SJCRH30 (cell line): Measurements from ENCODE around the gene PIK3CG. TPM values are rescaled to one million over a fixed set of nuclear protein-coding genes. Genes with fewer than 3 reads are reported as not detected.

ENCODE experiments used
- DNase-seq, 2 experiments: peaks; one replicate each; pipeline ENCODE4 v3.0.0-alpha.2; 2015 to 2020
- H3K27ac ChIP-seq: fragments of 250-450 bp; sonication (Bioruptor Pico); 2 replicates; pipeline ENCODE4 v1.5.1; 2020; ENCODE audit warnings: mild to moderate bottlenecking, moderate library complexity
- H3K27me3 ChIP-seq: fragments of 250-450 bp; sonication (Bioruptor Pico); 2 replicates; pipeline ENCODE4 v1.5.1; 2020; ENCODE audit warnings: mild to moderate bottlenecking, moderate library complexity
- H3K36me3 ChIP-seq: fragments of 250-450 bp; sonication (Bioruptor Pico); 2 replicates; pipeline ENCODE4 v1.5.1; 2020; ENCODE audit warnings: mild to moderate bottlenecking, moderate library complexity
- H3K4me1 ChIP-seq: fragments of 250-450 bp; sonication (Bioruptor Pico); 2 replicates; pipeline ENCODE4 v1.5.1; 2020; ENCODE audit warnings: mild to moderate bottlenecking, moderate library complexity
- H3K4me3 ChIP-seq: fragments of 250-450 bp; sonication (Bioruptor Pico); 2 replicates; pipeline ENCODE4 v1.5.1; 2020; ENCODE audit warnings: mild to moderate bottlenecking, moderate library complexity
- H3K9me3 ChIP-seq: fragments of 250-450 bp; sonication (Bioruptor Pico); replicated peaks from 2 replicates; pipeline ENCODE4 v1.5.1; 2020; ENCODE audit warnings: mild to moderate bottlenecking, moderate library complexity
- total RNA-seq: library from RNA; depleted of rRNA; stranded (reverse); fragments of >200 nt; shearing (Covaris generic); gene quantifications from 2 replicates; pipeline ENCODE4 v1.2.3, GENCODE V29; 2014

Gene PIK3CG
- total RNA-seq, 1 experiment from 2014 or later = not detected

DNA sequence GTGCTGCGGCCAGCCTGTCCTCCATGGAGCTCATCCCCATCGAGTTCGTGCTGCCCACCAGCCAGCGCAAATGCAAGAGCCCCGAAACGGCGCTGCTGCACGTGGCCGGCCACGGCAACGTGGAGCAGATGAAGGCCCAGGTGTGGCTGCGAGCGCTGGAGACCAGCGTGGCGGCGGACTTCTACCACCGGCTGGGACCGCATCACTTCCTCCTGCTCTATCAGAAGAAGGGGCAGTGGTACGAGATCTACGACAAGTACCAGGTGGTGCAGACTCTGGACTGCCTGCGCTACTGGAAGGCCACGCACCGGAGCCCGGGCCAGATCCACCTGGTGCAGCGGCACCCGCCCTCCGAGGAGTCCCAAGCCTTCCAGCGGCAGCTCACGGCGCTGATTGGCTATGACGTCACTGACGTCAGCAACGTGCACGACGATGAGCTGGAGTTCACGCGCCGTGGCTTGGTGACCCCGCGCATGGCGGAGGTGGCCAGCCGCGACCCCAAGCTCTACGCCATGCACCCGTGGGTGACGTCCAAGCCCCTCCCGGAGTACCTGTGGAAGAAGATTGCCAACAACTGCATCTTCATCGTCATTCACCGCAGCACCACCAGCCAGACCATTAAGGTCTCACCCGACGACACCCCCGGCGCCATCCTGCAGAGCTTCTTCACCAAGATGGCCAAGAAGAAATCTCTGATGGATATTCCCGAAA is 2.7 kb downstream of the PIK3CG start:
- Histone ChIP-seq H3K4me1 (no peaks in the 10 kb centered on the region), H3K4me3 (no peak overlapping the region), H3K27me3 (no peaks in the 10 kb centered on the region), H3K36me3 (no peaks in the 10 kb centered on the region), H3K9me3 (no peaks in the 10 kb centered on the region), H3K27ac (no peak overlapping the region)
- DNase-seq = no peak

DNA sequence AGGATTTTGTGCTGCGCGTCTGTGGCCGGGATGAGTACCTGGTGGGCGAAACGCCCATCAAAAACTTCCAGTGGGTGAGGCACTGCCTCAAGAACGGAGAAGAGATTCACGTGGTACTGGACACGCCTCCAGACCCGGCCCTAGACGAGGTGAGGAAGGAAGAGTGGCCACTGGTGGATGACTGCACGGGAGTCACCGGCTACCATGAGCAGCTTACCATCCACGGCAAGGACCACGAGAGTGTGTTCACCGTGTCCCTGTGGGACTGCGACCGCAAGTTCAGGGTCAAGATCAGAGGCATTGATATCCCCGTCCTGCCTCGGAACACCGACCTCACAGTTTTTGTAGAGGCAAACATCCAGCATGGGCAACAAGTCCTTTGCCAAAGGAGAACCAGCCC is 3.3 kb downstream of the PIK3CG start:
- Histone ChIP-seq H3K36me3 (no peaks in the 10 kb centered on the region), H3K4me1 (no peaks in the 10 kb centered on the region), H3K4me3 (no peak overlapping the region), H3K9me3 (no peaks in the 10 kb centered on the region), H3K27me3 (no peaks in the 10 kb centered on the region), H3K27ac (no peak overlapping the region)
- no peak for DNase-seq

DNA sequence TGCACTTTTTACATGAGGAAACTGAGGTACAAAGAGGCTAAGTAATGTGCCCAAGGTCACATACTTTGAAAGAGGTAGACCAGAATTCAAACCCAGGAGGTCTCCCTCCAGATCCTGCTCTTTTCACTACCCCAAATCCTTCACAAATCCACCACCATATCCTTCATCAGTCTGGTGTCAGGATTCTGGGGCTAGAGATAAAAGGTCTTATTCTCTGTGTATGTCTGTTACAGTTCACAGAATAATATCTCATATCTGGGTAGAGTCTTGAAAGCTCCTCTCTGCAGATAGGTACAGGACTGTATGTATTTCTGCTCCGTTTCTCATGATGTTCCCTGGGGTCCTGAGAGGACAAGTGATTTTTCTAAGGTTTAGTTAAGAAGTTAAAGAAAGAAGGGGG is 4.9 kb downstream of the PIK3CG start:
- DNase-seq = no peak
- Histone ChIP-seq H3K27ac (no peak overlapping the region), H3K27me3 (no peaks in the 10 kb centered on the region), H3K4me3 (no peak overlapping the region), H3K4me1 (no peaks in the 10 kb centered on the region), H3K9me3 (no peaks in the 10 kb centered on the region), H3K36me3 (no peaks in the 10 kb centered on the region)

DNA sequence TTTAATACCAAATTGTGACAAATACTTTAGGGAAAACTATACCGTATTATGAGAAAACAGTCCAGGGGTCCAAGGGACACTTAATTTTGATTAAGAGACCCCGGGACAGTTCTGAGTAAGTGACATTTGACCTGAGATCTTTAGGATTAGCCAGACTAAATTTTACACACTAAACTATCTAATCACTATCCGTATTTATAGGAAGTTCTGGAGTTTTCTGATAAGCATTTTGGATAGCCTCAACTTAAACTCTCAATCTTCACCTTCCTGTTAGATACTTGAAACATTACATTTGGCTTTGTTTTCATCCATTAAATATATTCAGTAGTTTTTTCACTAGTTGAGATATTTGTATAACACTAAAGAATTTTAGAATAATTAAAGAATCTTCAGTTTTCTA is 5.4 kb downstream of the PIK3CG start:
- Histone ChIP-seq H3K9me3 (no peaks in the 10 kb centered on the region), H3K36me3 (no peaks in the 10 kb centered on the region), H3K27me3 (no peaks in the 10 kb centered on the region), H3K27ac (no peak overlapping the region), H3K4me3 (no peak overlapping the region), H3K4me1 (no peaks in the 10 kb centered on the region)
- no peak for DNase-seq

DNA sequence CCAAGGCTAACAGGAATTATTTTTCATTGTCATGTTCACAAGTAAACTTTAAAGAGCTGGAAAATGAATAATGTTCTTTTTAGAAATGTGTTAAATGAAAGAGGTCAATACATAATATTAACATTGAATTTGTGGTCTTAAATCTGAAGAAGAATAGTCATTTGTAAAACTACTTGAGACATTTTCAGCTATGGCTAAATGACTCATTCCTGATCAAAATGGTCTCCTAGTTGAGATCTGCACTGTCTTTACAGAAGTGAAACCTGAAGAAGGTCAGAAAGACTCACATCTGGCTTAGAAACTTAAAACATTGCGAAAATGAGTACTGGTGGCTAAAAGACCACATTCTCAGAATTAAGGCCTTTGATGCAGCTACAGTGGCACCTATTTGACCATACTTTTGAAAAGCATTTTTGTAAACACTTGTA is 5.9 kb downstream of the PIK3CG start:
- no peaks in the 10 kb centered on the region for H3K36me3 ChIP-seq
- no peak overlapping the region for H3K27ac ChIP-seq
- no peak for DNase-seq
- no peaks in the 10 kb centered on the region for H3K4me1 ChIP-seq
- H3K4me3 ChIP-seq = no peak overlapping the region
- no peaks in the 10 kb centered on the region for H3K9me3 ChIP-seq
- no peaks in the 10 kb centered on the region for H3K27me3 ChIP-seq

DNA sequence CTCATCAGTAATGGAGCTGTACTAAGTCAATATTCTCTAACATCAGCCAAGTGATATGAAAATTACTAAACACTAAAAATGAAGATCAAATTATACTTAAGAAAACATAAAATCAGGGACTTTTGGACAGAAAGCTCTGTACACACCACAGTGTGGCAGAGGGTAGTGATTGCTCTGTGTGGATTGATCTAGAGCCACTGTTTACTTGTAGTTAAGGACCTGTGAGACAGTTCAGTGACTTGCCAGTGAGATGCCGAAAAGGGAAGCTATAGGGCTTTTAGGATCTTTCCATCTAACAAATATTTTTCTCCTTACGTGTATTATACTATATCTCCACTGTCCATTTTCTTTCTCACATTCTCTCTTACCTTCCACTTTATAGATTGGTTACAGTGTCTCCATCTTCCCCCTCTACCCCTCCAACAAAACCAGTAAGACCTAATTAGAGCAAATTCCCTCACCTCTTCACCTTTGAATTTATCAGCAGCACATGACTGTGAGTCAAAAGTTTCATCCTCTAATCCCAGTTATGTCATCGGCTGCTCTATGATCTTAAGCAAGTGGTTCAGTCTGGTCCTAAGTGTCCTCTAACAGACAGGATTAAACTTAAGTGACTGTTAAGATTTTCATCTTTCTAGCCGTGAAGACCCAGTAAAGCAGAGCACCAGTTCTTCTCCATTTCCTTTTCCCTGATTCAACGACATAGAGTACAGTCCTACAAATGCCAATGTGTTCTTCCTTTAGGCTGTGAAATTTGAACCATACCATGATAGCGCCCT is 6.9 kb downstream of the PIK3CG start:
- no peaks in the 10 kb centered on the region for H3K36me3 ChIP-seq

DNA sequence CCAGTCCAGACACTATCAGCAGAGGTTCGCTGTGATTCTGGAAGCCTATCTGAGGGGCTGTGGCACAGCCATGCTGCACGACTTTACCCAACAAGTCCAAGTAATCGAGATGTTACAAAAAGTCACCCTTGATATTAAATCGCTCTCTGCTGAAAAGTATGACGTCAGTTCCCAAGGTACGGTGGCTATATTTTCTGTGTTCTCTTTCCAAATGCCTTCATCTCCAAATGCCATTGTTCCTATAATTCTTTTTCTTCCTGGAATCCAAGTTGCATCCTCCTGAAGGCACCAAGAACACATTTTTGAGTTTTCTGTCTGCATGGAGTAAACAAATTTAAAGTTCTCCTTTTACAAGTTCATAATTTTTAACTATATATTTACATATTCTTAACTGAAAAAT is 7.7 kb downstream of the PIK3CG start:
- no peak overlapping the region for H3K27ac ChIP-seq
- no peaks in the 10 kb centered on the region for H3K27me3 ChIP-seq
- no peak for DNase-seq
- H3K4me1 ChIP-seq = no peaks in the 10 kb centered on the region
- no peaks in the 10 kb centered on the region for H3K36me3 ChIP-seq
- no peaks in the 10 kb centered on the region for H3K9me3 ChIP-seq
- H3K4me3 ChIP-seq = no peak overlapping the region

More for the DNA sequence above, 6.9 kb downstream of the PIK3CG start:
- H3K9me3 ChIP-seq = no peaks in the 10 kb centered on the region
- no peaks in the 10 kb centered on the region for H3K27me3 ChIP-seq
- H3K4me3 ChIP-seq = no peak overlapping the region
- H3K4me1 ChIP-seq = no peaks in the 10 kb centered on the region
- no peak for DNase-seq
- H3K27ac ChIP-seq = no peak overlapping the region

DNA sequence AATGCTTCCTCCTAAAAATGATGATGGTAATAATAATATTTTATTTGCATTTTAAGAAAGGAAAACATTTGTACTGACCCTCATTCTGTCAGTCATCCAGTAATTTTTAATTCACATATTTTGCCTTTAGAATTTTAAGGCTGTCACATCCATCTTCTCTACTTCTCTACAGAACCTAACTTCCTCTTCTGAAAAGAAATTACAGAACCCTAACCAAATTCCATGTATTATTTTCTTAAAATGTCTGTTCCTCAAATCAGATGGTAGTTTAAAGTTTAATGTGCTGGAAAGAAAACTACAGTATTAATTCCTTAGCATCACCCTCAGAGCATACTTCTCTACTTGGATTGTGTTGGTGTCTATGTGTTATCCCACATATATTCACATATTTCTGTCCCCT is 9.0 kb downstream of the PIK3CG start:
- H3K36me3 ChIP-seq = no peaks in the 10 kb centered on the region
- no peak for DNase-seq
- no peak overlapping the region for H3K4me3 ChIP-seq
- H3K4me1 ChIP-seq = no peaks in the 10 kb centered on the region
- no peak overlapping the region for H3K27ac ChIP-seq
- no peaks in the 10 kb centered on the region for H3K27me3 ChIP-seq
- no peaks in the 10 kb centered on the region for H3K9me3 ChIP-seq

DNA sequence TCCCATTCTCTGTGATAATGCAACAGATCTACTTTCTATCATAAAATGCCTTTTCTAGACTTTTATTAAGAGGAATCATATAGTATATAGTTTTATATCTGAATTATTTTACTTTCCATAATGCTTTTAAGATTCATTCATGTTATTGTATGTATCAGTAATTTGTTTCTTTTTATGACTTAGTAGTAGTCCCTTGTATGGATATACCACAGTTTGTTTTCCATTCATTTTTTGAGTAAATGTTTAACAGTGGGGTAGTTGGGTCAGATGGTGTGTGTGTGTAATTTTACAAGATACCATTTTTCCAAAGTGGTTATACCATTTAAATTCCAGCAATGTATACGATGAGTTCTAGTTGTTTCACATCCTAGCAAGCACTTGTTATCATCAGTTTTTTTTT is 10.4 kb downstream of the PIK3CG start:
- Histone ChIP-seq H3K27ac (no peak overlapping the region), H3K9me3 (no peaks in the 10 kb centered on the region), H3K36me3 (no peaks in the 10 kb centered on the region), H3K27me3 (no peaks in the 10 kb centered on the region), H3K4me1 (no peaks in the 10 kb centered on the region), H3K4me3 (no peak overlapping the region)
- no peak for DNase-seq

DNA sequence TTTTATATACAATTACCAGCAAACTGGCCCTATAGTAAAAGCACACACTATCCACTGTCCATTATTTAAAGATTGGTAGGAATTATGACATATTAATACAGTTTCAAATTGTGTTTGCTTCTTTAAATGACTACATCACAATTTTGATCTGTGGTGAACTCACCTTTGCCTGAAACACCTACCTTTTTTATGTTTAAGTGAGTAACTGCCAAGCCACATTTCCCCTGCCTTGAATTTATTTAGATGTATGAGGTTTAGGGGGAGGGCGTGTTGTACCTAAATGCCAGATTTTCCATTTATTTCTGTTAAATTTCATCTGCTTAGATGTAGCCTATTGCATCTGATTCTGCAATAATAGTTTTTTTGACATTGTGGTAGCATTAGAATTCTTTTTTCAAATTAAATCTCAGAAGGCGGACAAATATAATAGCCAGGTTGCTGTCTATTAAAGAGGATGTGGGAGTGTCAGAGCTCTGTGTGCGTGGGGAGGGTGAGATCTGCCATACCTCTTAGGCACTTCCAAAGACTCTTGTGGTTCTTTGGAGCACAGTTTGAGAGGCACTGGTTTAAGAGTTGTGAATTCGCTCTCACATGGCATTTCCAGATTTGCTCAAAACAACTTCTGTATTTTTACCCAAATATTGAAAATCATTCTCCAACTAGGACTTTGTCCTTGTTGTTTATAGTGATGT is 13.8 kb downstream of the PIK3CG start:
- H3K4me1 ChIP-seq = no peaks in the 10 kb centered on the region
- H3K27ac ChIP-seq = no peak overlapping the region
- no peaks in the 10 kb centered on the region for H3K9me3 ChIP-seq
- H3K36me3 ChIP-seq = no peaks in the 10 kb centered on the region
- no peaks in the 10 kb centered on the region for H3K27me3 ChIP-seq
- H3K4me3 ChIP-seq = no peak overlapping the region
- no peak for DNase-seq

DNA sequence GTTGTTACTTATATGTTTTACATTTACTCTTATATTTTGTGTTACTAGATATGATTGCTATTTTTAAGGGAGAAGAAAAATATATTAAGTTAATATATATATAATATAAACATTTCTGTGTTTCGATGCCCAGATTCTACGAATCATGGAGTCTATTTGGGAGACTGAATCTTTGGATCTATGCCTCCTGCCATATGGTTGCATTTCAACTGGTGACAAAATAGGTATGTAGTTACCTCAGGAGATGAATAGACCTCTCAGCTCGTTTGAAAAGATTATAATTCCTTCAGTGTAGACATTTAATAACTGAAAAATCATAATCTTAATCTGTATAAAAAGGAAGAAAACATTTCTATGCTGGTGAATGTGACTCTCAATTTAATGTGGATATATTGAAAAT is 16.9 kb downstream of the PIK3CG start:
- Histone ChIP-seq H3K27me3 (no peaks in the 10 kb centered on the region), H3K4me1 (no peaks in the 10 kb centered on the region), H3K4me3 (no peak overlapping the region), H3K9me3 (no peaks in the 10 kb centered on the region), H3K36me3 (no peaks in the 10 kb centered on the region), H3K27ac (no peak overlapping the region)
- no peak for DNase-seq

DNA sequence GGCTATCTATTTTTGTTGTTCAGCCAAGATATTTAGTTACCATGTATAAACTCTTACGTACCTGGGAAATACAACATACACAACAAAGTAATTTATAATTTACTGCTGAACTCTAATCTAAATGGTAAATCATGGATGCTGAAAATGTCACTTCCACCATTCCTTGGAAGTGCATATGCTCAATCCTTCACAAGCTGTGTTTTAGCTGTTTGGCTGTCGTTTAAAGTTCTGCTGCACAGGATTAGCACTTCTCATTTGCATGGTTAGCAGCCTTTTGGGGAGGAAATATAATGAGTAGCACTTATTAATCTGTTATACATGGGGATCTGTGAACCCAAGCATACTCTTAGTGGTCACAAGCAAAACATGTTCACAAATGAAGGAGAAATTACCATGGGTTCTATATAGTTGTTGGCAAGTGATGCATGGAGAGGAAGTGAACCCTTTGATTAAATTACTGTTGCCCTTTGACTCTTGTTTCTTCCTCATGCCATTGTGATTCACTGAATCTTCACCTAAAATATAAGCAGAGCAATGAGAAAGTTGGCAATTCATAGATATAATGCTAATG is 18.5 kb downstream of the PIK3CG start:
- no peaks in the 10 kb centered on the region for H3K9me3 ChIP-seq
- no peak for DNase-seq

DNA sequence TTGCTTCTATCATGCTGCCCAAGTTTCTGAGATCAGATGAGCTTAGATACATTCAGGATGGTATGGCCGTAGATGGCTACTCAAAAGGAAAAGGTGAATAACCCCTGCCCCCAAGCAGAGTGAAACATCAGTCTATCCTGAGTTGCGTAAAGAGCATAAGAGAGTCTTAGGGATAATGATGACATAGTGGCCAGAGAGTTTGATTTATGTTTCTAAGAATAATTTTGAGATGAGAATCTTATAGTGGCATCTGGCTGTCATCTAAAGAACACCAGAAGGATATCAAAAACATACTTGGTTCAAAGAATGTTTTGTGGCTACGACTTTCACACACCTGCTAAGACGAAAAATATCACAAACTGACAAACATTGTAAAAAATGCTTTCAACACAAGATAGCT is 20.6 kb downstream of the PIK3CG start:
- no peak overlapping the region for H3K4me3 ChIP-seq
- H3K27me3 ChIP-seq = no peaks in the 10 kb centered on the region
- no peaks in the 10 kb centered on the region for H3K4me1 ChIP-seq
- H3K9me3 ChIP-seq = no peaks in the 10 kb centered on the region
- H3K27ac ChIP-seq = no peak overlapping the region
- no peaks in the 10 kb centered on the region for H3K36me3 ChIP-seq
- no peak for DNase-seq

More for the DNA sequence above, 18.5 kb downstream of the PIK3CG start:
- Histone ChIP-seq H3K27me3 (no peaks in the 10 kb centered on the region), H3K27ac (no peak overlapping the region), H3K4me1 (no peaks in the 10 kb centered on the region), H3K4me3 (no peak overlapping the region), H3K36me3 (no peaks in the 10 kb centered on the region)

DNA sequence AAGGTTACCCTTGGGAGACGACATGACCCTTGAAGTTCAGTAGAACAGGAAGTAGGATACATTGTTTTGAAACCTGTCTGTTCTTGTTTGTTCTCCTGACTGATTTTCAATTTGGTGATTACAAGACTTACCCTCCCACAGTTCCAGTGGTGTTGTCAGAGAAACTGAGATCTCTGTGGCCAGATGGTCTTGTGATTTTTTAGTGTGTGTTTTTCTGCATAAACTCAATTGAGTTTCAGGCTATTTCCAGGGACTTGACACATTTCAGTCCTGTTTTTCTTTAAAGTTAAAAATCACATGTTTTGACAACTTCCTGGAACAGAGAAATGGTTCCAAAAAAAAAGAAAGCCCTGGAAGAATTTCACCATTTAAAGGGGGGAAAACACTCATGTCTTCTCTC is 22.3 kb downstream of the PIK3CG start:
- Histone ChIP-seq H3K4me3 (no peak overlapping the region), H3K27me3 (no peaks in the 10 kb centered on the region), H3K36me3 (no peaks in the 10 kb centered on the region), H3K27ac (no peak overlapping the region), H3K4me1 (no peaks in the 10 kb centered on the region), H3K9me3 (no peaks in the 10 kb centered on the region)
- DNase-seq = no peak

DNA sequence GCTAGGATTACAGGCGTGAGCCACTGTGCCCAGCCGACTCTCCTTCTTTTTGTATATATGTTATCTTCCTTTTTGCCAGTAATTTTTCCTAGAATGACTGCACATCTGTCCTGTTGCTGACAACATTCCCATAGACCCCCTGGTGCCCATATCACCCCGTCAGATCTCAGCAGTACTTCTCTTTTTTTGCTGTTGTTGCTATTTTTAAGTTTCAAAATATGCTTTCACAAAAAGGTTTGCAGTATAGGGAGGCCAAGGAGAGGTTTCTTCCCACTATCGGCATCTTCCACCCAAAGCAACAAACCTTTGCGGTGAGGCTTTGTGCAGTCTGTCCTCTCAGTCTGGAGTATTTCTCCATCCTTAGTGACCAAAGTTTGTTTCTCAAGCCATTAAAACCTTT is 23.1 kb downstream of the PIK3CG start:
- Histone ChIP-seq H3K4me3 (no peak overlapping the region), H3K4me1 (no peaks in the 10 kb centered on the region), H3K9me3 (no peaks in the 10 kb centered on the region), H3K36me3 (no peaks in the 10 kb centered on the region), H3K27me3 (peaks cover 2% of the 10 kb centered on the region; the same call in 1 of the 2 replicates), H3K27ac (no peak overlapping the region)
- DNase-seq = no peak
